Measurements from ENCODE around the gene ALDH16A1.

Gene ALDH16A1

DNA sequence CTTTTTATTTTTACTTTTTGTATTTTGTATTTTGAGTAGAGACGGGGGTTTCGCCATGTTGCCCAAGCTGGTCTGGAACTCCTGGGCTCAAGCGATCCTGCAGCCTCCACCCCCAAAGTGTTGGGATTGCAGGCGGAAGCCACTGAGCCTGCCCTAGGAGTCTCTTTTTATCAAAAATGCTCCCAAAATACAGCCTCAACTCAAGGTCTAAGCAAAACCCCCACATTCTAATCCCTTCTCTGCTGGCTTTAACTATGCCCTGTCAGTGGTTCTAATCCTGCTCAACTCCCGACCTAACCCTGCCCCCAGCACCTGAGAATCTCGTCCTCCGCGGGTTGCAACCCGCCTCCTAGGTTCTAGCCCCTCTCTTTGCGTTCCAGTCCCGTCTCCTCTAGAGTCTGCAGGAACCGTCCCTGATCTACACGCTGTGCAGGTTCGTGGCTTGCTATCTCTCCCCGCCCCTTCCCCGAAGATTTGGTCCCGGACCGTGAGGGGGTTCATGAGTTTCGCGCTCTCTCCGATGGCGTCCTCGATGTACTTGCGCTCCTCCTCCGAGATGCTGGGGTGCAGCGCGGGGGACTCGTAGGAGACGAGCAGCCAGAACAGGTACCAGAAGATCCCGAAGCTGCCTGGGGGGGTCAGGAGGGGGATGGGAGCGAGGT, 19.7 kb upstream of the ALDH16A1 start:
- in situ Hi-C loops (cut with HindIII; ENCODE audit: low sequenced_read_pairs): no loop called here

DNA sequence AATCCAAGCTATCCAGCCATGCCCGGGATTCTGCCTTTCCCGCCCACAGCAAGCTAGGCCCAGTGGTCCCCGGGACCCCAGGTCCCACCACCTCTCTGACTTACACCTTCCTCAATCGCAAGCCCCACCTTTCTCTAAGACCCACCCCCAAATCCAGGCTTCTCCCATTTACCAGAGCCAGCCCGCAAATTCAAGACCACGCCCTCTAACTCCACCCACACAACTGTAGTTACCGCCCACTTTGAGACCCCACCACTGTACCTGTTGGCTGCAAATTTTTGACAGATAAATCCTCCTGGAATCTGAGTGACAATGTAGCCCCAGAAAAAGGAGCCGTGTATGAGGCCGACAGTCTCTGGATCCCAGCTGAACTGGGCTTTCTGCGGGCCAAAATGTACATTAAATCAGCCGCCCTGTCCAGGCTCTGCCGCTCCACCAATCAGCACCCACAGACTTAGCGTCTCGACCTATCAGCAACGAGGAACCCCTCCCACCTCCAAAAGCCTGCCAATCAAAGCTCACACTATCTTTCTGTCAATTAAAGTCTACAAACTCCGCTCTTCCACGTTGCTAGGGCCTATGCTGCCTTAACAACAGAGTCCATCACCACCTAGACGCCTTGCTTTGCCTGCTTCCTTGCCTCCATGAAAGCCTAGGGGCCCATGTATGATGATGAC, 18.0 kb upstream of the ALDH16A1 start:
- TF ChIP-seq CTCF (IDR thresholded peaks at IDR 0.05; ENCODE audit: low read depth, low read length, missing control alignments): no peak
- DNase-seq (ENCODE audit: low read depth): no peak
- no peak overlapping the region for H3K4me3 ChIP-seq (ENCODE audit: low read depth, low read length)
- in situ Hi-C loops (cut with HindIII; ENCODE audit: low sequenced_read_pairs): no loop called here

More for the DNA sequence above, 19.7 kb upstream of the ALDH16A1 start:
- no peak overlapping the region for H3K4me3 ChIP-seq (ENCODE audit: low read depth, low read length)
- no peak for TF ChIP-seq CTCF (IDR thresholded peaks at IDR 0.05; ENCODE audit: low read depth, low read length, missing control alignments)
- DNase-seq (ENCODE audit: low read depth): no peak

GRCh38 chr19:49435670-49436069, 17.4 kb upstream of the ALDH16A1 start:
- no peak overlapping the region for H3K4me3 ChIP-seq (ENCODE audit: low read depth, low read length)
- TF ChIP-seq CTCF (IDR thresholded peaks at IDR 0.05; ENCODE audit: low read depth, low read length, missing control alignments): no peak
- in situ Hi-C loops (cut with HindIII; ENCODE audit: low sequenced_read_pairs): no loop called here
- DNase-seq (ENCODE audit: low read depth): no peak

DNA sequence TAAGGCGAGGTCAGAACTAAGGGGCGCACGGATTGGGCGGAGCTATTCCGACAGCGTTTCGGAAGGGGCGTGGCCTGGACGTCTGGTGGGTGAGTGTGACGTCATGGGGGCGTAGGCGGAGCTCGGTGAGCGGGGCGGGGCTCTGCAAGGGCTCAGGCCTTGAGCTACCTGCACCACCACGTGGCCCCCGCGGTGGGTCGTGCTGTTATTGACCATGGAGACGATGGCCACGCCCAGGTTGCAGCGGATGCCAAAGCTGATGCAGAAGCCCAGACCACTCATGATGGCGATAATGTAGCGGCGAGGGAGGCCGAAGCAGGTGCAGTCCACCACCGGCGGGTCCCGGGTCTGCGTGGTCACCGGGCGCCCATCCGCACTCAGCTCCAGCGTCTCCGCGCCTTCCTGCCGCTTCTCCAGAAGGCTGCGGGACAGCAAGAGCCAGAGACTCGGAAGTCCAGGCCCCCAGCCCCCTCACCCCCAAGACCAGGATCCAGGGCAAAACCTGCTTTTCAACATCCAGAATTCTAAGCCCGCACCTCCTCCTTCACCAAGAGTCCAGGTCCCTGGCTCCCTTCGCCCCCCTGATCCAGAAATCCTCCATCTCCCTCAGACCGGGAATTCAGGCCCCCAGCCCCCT, 16.5 kb upstream of the ALDH16A1 start:
- DNase-seq (ENCODE audit: low read depth): no peak

GRCh38 chr19:49437231-49437630, 15.8 kb upstream of the ALDH16A1 start:
- in situ Hi-C loops (cut with HindIII; ENCODE audit: low sequenced_read_pairs): no loop called here
- no peak for DNase-seq (ENCODE audit: low read depth)
- no peak overlapping the region for H3K4me3 ChIP-seq (ENCODE audit: low read depth, low read length)
- no peak for TF ChIP-seq CTCF (IDR thresholded peaks at IDR 0.05; ENCODE audit: low read depth, low read length, missing control alignments)

More for the DNA sequence above, 16.5 kb upstream of the ALDH16A1 start:
- no peak overlapping the region for H3K4me3 ChIP-seq (ENCODE audit: low read depth, low read length)
- no peak for TF ChIP-seq CTCF (IDR thresholded peaks at IDR 0.05; ENCODE audit: low read depth, low read length, missing control alignments)
- in situ Hi-C loops (cut with HindIII; ENCODE audit: low sequenced_read_pairs): no loop called here

DNA sequence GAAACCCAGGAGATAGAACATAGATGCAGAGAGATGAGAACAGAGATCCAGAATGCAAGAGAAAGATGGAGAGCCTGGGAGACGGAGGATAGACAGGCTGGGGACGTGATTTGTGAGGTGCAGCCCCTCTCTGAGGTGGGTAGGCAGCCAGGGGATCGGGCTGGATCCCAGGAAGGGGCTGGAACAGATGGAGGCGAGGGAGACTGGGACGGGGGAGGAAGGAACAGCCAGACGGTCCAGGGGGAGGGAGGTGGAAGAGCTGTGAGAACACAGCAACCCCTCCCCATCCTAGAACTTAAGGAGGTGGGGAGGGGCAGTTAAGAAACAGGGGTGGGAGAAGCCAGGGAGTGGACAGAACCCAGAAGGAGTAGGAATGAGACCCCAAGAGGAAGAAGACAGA, 14.8 kb upstream of the ALDH16A1 start:
- no peak overlapping the region for H3K4me3 ChIP-seq (ENCODE audit: low read depth, low read length)
- DNase-seq (ENCODE audit: low read depth): no peak
- in situ Hi-C loops (cut with HindIII; ENCODE audit: low sequenced_read_pairs): no loop called here
- no peak for TF ChIP-seq CTCF (IDR thresholded peaks at IDR 0.05; ENCODE audit: low read depth, low read length, missing control alignments)
